M059J (cell line): ENCODE results near the gene CORO7. TPM values are rescaled to one million over a fixed set of nuclear protein-coding genes. Genes with fewer than 3 reads are reported as not detected.
"Not testable (repeated sequence)": the region's sequence is repeated elsewhere in the genome, so short reads cannot be mapped to it uniquely, and the experiment has no call there.

Source experiments
- DNase-seq: peaks from one replicate; pipeline ENCODE4 v3.0.0-alpha.2; 2012; ENCODE audit warnings: low read depth
- total RNA-seq: library from RNA; depleted of rRNA; stranded (reverse); fragments of >200 nt; shearing (Covaris generic); gene quantifications from 2 replicates; pipeline ENCODE4 v1.2.3, GENCODE V29; 2014

The CORO7 gene
- total RNA-seq, 1 experiment from 2014 or later, result 13.1 TPM

- no peak for DNase-seq
Measured at GRCh38 chr16:4338712-4339299, 77.6 kb downstream of the CORO7 start.

DNA sequence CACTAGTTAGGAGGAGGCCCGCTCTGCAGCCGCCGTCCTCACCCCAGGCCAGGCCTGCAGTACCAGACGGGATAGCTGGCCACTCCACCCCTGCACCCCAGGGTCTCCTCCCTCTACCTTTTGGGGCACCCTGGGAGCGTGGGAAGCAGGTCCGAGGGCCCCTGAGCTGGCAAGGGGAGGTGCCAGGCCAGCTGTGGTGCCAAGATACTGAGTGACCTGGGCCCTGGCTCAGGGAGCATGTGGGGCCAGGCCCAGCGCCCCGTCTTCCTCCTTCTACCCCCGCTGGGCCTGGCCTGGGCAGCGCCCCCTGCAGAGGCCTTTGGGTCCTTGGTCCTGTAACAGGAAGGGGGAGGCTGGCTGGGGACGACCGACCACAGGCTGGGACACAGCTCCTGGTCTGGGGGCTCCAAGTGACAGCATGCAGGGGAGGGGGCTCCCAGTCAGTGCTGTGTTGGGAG, 78.2 kb downstream of the CORO7 start:
- no peak for DNase-seq

- no peak for DNase-seq
Measured at GRCh38 chr16:4337540-4338088, 78.8 kb downstream of the CORO7 start.

DNA sequence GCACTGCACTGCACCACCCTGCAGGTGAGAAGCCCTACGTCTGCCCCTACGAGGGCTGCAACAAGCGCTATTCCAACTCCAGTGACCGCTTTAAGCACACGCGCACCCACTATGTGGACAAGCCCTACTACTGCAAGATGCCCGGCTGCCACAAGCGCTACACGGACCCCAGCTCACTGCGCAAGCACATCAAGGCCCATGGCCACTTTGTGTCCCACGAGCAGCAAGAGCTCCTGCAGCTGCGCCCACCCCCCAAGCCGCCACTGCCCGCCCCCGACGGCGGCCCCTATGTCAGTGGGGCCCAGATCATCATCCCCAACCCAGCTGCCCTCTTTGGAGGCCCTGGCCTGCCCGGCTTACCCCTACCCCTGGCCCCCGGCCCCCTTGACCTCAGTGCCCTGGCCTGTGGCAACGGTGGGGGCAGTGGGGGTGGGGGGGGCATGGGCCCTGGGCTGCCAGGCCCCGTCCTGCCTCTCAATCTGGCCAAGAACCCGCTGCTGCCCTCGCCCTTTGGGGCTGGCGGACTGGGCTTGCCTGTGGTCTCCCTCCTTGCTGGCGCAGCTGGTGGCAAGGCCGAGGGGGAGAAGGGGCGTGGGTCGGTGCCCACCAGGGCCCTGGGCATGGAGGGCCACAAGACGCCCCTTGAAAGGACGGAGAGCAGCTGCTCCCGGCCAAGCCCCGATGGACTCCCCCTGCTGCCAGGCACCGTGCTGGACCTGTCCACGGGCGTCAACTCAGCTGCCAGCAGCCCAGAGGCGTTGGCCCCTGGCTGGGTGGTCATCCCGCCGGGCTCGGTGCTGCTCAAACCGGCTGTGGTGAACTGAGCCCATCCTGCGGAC, 79.5 kb downstream of the CORO7 start:
- no peak for DNase-seq

DNA sequence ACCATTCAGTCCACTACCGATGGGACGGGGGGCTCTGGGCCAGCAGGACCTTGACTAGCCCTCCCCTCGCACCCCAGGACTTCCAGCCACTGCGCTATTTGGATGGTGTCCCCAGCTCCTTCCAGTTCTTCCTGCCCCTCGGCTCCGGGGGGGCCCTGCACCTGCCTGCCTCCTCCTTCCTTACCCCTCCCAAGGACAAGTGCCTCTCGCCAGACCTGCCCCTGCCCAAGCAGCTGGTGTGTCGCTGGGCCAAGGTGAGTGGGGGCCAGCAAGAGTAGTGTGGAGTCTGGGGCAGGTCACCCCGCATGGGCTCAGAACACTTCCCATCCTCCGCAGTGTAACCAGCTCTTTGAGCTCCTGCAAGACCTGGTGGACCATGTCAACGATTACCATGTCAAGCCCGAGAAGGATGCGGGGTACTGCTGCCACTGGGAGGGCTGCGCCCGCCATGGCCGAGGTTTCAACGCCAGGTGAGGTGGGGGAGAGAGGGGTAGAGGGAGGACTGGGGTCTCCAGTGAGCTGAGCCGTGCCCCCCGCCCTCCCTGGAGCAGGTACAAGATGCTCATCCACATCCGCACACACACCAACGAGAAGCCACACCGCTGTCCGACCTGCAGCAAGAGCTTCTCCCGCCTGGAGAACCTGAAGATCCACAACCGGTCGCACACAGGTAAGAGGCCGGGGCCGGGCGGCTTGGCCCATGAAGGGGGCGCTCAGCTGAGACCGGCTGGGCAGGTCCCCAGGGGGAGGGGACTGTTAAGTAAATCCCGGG, 81.5 kb downstream of the CORO7 start:
- no peak for DNase-seq

GRCh38 chr16:4333714-4334113, 82.7 kb downstream of the CORO7 start:
- DNase-seq, result not testable (repeated sequence)

DNA sequence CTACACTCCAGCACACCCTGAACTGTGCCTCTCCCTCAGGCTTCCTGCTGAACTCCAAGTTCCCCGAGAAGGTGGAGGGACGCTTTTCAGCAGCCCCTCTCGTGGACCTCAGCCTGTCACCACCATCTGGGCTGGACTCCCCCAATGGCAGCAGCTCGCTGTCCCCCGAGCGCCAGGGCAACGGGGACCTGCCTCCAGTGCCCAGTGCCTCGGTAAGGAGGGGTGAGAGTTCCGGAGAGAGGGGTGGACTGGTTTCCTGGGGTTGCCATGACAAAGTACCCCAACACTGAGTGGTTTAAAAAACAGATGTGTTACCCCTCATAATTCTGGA, 83.1 kb downstream of the CORO7 start:
- DNase-seq, result no peak

DNA sequence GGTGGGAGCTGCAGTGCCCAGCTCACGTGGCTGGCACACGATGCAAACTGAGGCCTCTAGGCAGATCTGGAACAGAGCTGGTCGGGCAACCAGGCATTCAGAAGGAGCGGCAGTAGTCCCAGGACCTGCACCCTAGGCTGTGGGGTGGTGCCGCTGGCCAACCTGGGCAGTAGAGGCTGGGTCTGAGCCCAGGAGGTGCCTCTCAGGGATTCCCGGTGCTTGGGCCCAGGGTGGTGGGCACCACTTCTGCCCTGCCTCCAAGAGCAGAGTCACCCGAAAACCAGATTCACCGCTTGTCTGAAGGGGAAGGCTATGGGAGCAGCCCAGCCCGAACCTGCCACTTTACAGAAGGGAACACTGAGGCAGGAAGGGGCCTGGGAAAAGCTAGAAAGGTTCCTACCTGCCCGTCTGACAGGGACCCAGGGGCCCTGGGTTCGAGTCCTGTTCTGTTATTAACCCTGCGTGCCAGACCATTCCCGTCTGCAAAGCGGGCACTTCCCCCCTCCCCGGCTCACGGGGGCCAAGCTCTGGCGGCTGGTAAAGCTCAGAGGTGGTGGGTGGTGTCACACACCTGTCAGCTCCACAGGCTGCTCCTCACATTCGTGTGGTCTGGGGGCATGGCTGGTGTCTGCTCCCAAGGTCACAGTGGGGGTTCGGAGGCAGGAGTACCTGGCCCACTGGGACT, 83.6 kb downstream of the CORO7 start:
- DNase-seq, result no peak

DNA sequence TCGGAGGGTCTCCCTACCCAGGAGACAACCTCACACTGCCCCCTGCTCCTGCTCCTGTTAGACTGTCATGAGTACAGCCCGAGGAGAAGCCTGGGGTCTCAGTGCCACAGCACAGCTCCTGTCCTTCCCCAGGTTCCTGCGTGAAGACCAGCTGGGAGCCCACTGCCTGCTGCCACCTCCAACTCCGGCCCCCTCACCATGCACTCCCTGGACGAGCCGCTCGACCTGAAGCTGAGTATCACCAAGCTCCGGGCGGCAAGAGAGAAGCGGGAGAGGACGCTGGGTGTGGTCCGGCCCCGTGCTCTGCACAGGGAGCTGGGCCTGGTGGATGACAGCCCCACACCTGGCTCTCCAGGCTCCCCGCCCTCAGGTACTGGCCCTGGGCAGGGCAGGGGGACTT, 84.3 kb downstream of the CORO7 start:
- DNase-seq, result no peak

- peak; percentile 56 for DNase-seq
Measured at GRCh38 chr16:4330277-4330874, 86.0 kb downstream of the CORO7 start.

GRCh38 chr16:4328782-4329775, 87.3 kb downstream of the CORO7 start:
- DNase-seq, result peak; percentile 70

DNA sequence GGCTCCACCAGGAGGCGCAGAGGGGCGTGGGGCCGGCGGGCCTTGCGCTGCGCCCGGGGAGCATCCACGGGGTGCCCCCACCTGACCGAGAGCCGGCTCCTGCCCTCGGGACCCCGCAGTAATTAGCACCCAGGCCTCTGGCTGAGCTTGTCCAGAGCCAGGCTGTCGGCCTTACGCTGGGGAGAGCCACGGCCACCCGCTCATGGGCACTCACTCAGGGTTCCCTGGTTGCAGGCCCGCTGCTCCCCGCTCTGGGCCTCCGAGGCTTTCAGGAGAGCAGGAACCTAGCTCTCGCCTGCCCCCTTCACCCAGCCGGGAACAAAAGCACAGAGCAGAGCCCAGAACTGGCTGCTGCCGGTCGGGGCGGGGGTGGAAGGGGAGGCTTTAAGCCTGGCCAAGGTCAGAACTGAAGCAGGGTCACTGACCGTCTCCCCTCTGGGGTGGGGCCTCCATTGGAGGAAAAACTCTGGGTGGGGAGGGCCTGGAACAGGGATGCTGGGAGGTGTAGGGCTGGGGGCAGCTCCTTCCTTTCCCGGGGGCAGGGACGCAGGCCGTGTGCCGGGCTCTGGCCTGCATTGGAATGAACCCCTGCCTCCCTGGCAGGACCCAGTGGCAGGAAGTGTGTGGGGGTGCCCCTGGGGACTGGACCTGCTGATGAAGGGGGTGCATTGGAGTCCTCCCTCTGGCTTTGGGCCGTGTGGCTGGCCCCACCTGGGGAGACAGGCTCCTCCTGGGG, 88.2 kb downstream of the CORO7 start:
- DNase-seq, result no peak

GRCh38 chr16:4327386-4328045, 88.9 kb downstream of the CORO7 start:
- no peak for DNase-seq

DNA sequence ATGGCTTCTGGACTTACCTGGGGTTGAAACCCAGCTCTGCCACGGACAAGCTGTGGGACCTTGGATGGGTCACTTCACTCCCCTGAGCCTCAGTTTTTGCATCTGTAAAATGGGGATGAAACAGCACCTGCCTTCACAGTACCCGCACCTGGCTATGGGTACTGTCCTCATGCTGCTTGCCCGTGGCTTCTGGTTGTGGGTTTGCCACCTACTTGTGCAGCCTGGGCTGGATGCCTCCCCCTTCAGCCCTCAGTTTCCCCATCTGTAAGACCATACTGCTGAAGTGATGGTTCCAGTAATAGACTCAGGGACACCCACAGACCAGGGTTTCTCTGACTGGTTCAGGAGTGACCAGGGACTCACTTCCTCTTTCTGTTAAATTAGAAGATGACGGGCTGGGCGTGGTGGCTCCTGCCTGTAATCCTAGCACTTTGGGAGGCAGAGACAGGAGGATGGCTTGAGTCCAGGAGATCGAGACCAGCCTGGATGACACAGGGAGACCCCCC, 91.1 kb downstream of the CORO7 start:
- no peak for DNase-seq

DNA sequence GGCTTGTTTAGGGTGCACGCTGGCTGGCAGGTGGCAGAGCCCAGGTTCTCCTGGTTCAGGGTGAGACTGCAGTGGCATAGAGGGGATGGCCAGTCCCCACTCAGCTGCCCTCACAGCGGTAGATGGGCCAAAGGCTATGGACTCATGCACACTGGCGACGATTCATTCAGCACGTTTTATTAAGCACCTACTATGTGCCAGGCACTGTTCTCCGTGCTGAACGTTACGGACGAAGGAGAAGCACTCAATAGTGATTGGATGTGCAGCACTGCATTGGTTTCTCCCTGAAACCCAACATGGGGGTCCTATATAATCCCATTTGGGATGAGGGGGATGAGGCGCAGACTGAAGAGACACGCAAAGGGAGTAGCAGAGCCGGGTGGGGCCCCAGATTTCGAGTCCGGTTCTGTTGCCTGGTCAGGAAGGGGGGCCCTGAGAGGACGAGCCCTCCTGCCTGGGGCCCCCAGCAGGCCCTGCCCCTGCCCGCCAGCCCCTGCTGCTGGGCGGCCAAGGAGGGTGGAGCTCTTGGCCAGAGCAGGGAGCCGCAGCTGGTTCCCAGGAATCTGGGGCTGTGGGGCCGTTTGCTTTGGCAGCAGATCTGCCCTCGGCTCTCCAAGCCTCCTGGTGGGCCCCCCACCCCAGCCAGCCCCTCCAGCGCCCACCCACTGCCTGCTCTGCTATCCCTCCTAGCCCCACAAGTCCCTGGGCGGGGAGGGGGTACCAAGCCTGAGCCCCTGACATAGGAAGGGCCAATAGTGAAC, 91.7 kb downstream of the CORO7 start:
- no peak for DNase-seq

GRCh38 chr16:4323845-4324488, 92.4 kb downstream of the CORO7 start:
- no peak for DNase-seq

DNA sequence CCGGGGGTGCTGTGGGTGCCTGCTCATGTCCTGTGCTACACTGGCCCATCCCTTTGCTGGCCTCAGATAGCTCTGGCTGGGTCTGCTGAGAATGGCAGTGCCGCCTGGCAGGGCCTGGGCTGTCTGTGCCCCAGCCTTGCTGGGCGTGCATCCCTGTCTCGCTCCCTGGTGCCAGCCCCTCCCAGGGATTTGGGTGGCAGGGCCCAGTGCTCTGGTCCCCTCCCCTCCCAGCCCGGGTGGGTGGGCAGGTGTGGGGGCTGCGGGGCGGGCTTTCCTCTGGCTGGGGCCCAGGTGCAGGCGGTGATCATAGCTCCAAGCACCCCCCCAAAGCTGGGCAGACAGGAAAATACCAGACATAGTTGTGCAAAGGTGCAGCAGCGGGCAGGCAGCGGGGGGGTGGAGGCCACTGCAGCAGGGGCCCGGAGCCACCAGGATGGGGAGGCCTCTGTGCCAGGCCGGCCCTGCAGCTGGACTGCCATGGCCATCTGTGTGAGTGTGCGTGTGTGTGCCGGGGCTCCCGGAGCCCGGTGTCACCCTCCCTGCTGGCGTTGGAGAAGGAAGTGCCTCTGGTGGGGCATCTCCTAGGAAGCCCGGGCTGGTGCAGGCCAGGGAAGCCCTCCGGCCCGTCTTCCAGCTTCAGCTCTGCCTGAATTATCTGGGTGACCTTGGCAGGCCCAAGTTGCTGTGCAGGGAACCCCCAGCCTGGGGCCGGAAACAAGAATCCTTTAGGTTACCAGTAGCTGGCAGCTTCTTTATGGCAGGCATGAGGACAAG, 93.1 kb downstream of the CORO7 start:
- no peak for DNase-seq
